ENCODE results near the gene C2CD2. TPM values are rescaled to one million over a fixed set of nuclear protein-coding genes. Genes with fewer than 3 reads are reported as not detected.

Gene C2CD2
- total and polyA plus RNA-seq, 2 experiments from 2014 or later = 8.7 to 12.4 TPM

DNA sequence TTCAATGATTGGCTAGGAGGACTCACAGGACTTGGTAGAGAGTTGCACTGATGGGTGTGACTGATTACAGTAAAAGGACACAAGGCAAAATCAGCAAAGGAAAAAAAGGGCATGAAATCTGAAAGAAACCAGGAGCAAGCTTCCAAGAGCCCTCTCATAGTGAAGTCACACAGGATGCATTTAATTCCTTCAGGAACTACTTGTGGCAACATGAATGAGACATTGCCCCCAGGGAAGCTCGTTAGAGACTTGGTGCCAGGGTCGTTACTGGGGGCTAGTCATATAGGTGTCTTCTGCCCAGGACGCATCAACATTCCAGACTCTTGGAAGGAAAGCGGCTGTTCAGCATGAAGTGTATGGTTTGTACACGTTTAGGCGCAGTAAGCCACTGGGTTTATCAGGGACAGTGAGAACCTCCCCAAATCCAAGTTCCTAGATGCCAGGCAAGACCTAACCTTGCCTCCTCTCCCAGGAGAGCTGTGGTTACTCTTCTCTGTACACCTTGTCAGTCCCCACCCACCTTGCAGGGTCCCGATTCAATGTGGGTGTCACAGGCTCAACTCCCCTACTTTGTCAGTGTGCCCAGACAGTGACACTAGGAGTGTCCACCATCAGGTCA lies 26.0 kb upstream of the C2CD2 start:
- TF ChIP-seq, protein P1, sequence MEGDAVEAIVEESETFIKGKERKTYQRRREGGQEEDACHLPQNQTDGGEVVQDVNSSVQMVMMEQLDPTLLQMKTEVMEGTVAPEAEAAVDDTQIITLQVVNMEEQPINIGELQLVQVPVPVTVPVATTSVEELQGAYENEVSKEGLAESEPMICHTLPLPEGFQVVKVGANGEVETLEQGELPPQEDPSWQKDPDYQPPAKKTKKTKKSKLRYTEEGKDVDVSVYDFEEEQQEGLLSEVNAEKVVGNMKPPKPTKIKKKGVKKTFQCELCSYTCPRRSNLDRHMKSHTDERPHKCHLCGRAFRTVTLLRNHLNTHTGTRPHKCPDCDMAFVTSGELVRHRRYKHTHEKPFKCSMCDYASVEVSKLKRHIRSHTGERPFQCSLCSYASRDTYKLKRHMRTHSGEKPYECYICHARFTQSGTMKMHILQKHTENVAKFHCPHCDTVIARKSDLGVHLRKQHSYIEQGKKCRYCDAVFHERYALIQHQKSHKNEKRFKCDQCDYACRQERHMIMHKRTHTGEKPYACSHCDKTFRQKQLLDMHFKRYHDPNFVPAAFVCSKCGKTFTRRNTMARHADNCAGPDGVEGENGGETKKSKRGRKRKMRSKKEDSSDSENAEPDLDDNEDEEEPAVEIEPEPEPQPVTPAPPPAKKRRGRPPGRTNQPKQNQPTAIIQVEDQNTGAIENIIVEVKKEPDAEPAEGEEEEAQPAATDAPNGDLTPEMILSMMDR (IDR thresholded peaks at IDR 0.05; ENCODE audit: low read depth, low read length) = no peak
- Histone ChIP-seq H3K27me3 (no peaks in the 10 kb centered on the region), H3K9me3 (ENCODE audit: low read depth) (no peaks in the 10 kb centered on the region), H3K4me1 (ENCODE audit: low read depth) (no peaks in the 10 kb centered on the region), H3K36me3 (no peaks in the 10 kb centered on the region), H3K4me3 (no peak overlapping the region), H3K27ac (no peak overlapping the region)
- no peak for DNase-seq (ENCODE audit: low read depth in 1 of 2, low spot score in 1 of 2)

DNA sequence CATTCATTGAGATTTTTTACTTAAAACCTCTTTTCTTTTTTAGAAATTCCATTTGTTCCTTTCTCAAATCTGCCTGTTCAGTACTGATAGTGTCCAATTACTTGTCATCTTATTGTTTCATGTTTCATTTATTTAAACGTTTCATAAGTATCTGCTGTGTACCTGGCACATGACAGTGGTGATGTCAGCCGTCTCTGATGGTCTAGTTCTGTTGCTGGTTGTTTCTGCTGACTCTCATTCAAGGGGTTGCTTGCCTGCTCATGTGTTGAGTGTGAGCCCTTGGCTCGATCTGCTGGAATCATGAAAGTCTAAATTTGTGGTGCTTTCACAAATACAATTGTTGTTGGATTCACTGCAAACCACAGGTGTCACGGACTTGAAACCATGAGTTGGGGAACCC lies 25.5 kb upstream of the C2CD2 start:
- no peak for DNase-seq (ENCODE audit: low read depth in 1 of 2, low spot score in 1 of 2)
- no peak overlapping the region for H3K27ac ChIP-seq
- no peak overlapping the region for H3K4me3 ChIP-seq
- TF ChIP-seq, protein P1 (IDR thresholded peaks at IDR 0.05; ENCODE audit: low read depth, low read length) = no peak
- no peaks in the 10 kb centered on the region for H3K9me3 ChIP-seq (ENCODE audit: low read depth)
- no peaks in the 10 kb centered on the region for H3K36me3 ChIP-seq
- H3K4me1 ChIP-seq (ENCODE audit: low read depth) = no peaks in the 10 kb centered on the region
- H3K27me3 ChIP-seq = no peaks in the 10 kb centered on the region

DNA sequence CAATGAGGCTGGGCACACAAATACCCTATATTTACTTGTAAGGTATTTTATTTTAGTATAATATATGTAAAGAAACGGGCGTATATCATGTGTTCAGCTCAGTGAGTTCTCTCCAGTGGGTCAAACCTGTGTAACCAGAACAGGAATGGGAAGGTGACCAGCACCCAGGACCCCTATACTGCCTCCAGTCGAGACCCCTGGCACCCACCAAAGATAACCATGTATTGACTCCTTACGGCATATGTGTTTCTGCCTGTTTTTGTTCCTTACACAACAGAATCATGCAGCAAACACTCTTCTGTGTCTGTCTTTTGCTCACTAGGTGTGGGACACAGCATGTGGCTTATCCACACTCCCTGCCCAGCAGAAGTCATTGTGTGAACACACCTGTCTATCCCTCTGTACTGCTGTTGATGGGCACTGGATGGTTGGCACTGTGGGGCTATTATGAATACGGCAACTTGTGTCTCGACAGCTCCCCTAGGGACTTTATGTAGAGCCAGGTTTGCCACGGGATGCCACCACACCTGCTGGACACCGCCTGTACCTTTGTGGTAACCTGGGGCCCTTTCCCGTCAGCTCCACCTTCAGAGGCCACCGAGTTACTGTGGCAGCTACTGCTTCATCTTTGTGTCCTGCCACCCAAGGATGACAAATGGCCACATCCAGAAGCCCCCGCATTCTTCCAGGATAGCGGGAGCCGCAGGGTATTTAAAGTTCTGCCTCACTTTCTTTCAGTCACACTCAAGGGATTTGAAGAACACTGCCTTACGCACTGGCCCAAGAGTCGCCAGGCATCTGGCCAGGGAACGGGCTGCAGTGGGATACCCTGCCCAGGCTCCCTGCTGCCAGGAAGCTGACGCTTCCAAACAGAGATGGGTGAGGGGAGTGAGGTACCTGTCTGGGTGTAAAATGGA lies 23.5 kb upstream of the C2CD2 start:
- Histone ChIP-seq H3K4me3 (no peak overlapping the region), H3K9me3 (ENCODE audit: low read depth) (no peaks in the 10 kb centered on the region), H3K36me3 (no peaks in the 10 kb centered on the region), H3K27ac (no peak overlapping the region), H3K27me3 (no peaks in the 10 kb centered on the region), H3K4me1 (ENCODE audit: low read depth) (no peaks in the 10 kb centered on the region)
- TF ChIP-seq, protein P1 (IDR thresholded peaks at IDR 0.05; ENCODE audit: low read depth, low read length) = no peak
- DNase-seq (ENCODE audit: low read depth in 1 of 2, low spot score in 1 of 2) = no peak

DNA sequence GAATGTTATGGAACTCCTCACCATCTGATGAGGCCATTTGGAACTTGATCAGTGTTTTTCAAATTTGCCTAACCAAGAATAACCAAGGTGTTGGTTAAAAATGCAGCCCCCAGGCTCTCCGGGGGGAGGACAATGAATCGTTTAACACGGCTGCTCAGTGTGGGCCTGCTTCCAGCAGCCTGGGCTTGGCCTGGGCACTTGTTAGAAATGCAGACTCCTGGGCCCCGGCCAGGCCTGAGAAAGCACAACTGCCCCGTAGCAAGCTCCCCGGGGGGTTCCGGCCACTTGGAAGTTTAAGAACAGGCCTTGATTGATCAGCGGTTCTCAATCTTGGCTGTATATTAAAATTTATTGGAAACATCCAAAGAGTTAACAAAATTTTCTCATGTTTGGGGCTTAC lies 22.8 kb upstream of the C2CD2 start:
- no peak overlapping the region for H3K27ac ChIP-seq
- DNase-seq (ENCODE audit: low read depth in 1 of 2, low spot score in 1 of 2) = no peak
- H3K4me1 ChIP-seq (ENCODE audit: low read depth) = no peaks in the 10 kb centered on the region
- no peaks in the 10 kb centered on the region for H3K27me3 ChIP-seq
- no peaks in the 10 kb centered on the region for H3K36me3 ChIP-seq
- no peaks in the 10 kb centered on the region for H3K9me3 ChIP-seq (ENCODE audit: low read depth)
- TF ChIP-seq, protein P1 (IDR thresholded peaks at IDR 0.05; ENCODE audit: low read depth, low read length) = no peak
- no peak overlapping the region for H3K4me3 ChIP-seq

GRCh38 chr21:41975391-41976272 lies 21.8 kb upstream of the C2CD2 start:
- no peaks in the 10 kb centered on the region for H3K4me1 ChIP-seq (ENCODE audit: low read depth)
- no peak overlapping the region for H3K27ac ChIP-seq
- H3K36me3 ChIP-seq = no peaks in the 10 kb centered on the region
- H3K9me3 ChIP-seq (ENCODE audit: low read depth) = no peaks in the 10 kb centered on the region
- peak in 1 of 2 donors; percentile 76 for DNase-seq (ENCODE audit: low read depth in 1 of 2, low spot score in 1 of 2)
- no peaks in the 10 kb centered on the region for H3K27me3 ChIP-seq
- TF ChIP-seq, protein P1 (IDR thresholded peaks at IDR 0.05; ENCODE audit: low read depth, low read length) = no peak
- no peak overlapping the region for H3K4me3 ChIP-seq

All from cardiac muscle cell (in vitro differentiated cells and primary cell).